Muscle of back (tissue), 11 donors: ENCODE measurements around the gene ARHGEF25. TPM values are rescaled to one million over a fixed set of nuclear protein-coding genes. Genes with fewer than 3 reads are reported as not detected.
A peak's percentile ranks its signal among the peaks of the same experiment; 100 is the strongest.
"Not testable (repeated sequence)": the region's sequence is repeated elsewhere in the genome, so short reads cannot be mapped to it uniquely, and the experiment has no call there.

Experiments
- DNase-seq, 3 donors: peaks; one replicate each; pipeline versions ENCODE4 v3.0.0 to v3.0.0-alpha.2; 2013
- polyA plus RNA-seq, 10 donors: library from polyadenylated mRNA; unstranded; fragments of 120-200 nt; gene quantifications; one replicate each; pipeline ENCODE4 v1.2.1, GENCODE V29; 2013; ENCODE audit not compliant: insufficient read length in 10 of 10

ARHGEF25 gene
- polyA plus RNA-seq, 10 donors: 30.5 to 47.9 (median 37.8) TPM

DNA sequence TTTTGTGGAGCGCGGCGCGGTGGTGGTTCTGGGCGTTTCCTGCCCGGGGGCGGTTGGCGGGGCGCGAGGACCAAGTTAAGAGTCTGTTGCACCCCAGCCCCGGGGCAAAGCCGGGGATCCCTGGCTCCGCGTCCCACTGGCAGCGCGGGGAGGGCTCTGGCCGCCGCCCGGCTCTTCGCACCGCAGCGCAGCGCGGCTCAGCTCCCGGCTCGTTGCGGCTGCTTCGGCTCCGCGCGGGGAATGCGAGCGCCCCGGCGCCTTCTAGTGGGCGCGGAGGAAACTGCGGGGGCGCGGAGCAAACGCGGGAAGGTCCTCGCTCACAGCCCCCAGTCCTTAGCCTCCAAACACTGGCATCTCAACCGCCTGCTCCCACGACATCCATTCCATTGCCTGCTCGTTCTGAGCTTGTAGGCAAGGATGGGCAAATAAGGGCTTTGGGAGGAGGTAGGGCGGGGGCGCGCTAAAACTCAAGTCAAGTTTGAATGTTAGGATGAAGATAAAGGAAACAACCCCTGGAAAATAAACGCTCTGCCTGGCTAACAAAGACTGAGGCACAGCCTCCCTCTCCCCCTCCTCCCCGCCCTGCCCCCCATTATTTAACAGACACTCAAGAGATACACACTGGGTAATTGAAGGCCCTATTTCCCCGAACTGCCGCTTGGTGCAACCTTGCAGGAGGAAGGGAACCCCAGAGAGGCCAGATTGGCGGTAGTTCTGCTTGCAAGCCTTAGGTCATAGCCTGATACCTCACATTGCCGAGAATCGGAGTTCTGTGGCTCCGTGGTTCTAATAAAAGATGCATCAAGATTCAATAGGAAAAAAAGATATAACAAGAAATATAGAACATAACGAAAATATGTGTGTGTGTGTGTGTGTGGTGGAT, 22.0 kb downstream of the ARHGEF25 start, which contains the start of gene B4GALNT1:
B4GALNT1 (minus strand) TSS at position 244 of the 883 bp plus-strand sequence. CDS start 1,069 bp downstream, outside the sequence.
- DNase-seq: peak in 2 of 3 donors; percentile 44 to 86

DNA sequence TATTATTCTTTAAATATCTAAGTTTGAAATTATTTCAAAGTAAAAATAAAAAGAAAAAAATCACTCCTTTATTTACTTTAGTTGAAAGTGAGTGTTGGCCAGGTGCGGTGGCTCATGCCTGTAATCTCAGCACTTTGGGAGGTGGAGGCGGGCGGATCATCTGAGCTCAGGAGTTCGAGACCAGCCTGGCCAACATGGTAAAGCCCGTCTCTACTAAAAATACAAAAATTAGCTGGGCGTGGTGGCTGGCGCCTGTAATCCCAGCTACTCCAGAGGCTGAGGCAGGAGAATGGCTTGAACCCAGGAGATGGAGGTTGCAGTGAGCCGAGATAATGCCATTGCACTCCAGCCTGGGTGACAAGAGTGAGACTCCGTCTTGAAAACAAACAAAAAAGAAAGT, 25.5 kb downstream of the ARHGEF25 start:
- not testable (repeated sequence) for DNase-seq

DNA sequence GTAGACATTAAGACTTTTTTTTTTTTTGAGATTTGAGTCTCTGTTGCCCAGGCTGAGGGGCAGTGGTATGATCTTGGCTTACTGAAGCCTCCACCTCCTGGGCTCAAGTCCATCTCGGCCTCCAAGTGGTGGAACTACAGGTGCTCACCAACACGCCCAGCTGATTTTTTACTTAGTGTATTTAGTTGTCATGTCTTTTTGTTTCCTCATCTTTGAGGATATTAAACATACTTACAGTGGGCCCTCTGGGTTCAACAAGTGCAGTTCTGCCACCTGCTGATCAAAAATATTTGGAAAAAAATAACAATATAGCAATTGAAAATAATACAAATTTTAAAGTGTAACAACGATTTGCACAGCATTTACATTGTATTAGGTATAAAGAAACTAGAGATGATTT, 26.1 kb downstream of the ARHGEF25 start:
- no peak for DNase-seq

DNA sequence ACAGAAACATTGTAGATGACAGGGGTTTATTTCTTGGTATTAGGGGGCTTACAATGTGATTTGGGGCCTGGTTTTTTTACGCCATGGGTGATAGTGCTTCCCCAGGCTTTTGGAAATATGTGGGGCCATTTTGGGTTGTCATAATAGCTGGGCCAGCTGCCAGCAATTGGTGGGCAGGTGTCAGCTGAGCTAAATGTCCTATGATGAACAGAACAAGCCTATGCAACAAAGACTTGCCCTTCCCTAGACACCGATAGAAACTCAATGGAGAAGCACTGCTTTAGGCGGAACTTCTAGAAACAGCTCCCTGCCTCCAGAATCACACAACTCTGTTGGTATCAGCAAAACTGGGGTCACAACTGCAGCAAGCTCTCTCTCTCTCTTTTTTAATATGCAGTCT, 26.9 kb downstream of the ARHGEF25 start:
- DNase-seq: no peak

DNA sequence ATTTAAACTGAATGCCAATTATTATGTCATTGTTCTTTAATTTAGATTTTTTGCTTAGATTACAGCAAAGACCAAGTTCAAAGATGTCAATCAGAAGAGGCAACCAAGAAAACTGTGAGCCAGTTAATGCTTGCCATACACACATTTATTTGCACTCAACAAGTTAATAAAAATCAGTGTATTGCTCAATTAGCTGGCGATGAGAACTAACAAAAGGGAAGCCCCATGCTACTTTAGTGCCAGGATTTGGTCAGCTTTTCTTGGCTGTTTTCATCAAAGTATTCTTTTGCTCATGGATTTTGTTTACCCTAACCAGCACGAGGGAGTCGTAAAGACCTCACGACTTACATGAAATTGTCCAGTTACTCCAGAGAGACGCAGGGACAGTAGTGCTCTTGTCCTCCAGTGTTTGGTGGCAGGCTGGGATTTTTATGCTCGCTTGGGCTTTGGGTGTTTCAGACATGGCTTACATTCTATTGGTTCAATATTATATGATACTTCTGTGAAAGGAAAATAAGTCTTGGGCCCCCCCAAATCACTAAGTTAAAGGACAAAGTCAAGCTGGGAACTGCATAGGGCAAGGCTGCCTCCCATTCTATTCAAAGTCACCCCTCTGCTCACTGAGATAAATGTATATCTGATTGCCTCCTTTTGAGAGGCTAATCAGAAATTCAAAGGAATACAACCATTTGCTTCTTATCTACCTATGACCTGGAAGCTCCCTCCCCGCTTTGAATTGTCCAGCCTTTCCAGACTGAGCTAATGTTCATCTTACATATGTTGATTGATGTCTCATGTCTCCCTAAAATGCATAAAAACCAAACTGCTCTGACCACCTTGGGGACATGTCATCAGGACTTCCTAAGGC, 29.2 kb downstream of the ARHGEF25 start:
- no peak for DNase-seq

DNA sequence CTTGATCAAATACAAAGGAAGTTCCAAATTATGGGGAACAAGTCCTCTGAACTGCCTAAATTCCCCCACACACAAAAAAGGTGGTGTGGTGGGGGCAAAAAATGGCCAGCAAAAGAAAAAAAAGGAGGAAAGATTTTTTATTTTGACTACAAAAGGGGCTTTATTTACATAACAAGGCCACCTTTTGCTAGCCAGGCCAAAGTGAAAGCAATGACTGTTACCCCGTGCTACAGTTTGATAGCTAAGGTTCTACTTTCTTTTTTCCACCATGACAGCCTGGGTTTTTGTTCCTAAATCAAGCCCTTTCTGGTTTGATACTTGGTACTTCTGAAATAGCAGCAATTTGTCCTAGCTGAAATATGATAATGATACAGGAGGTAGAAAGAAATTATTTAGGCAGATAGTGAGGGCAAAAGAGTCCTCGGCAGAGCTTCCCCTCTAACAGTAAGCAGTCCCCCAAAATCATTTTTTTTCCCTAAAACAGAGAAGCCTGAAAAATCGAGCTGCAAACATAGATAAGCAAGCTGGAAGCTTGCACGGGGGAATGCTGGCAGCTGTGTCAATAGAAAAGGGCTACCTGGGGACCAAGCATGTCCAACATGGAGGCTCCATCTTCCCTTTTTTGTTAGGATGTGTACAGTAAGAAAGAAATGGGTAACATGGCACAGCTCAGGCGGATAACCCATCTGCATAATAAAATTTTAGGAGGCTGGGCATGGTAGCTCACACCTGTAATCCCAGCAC, 30.6 kb downstream of the ARHGEF25 start:
- DNase-seq: no peak

DNA sequence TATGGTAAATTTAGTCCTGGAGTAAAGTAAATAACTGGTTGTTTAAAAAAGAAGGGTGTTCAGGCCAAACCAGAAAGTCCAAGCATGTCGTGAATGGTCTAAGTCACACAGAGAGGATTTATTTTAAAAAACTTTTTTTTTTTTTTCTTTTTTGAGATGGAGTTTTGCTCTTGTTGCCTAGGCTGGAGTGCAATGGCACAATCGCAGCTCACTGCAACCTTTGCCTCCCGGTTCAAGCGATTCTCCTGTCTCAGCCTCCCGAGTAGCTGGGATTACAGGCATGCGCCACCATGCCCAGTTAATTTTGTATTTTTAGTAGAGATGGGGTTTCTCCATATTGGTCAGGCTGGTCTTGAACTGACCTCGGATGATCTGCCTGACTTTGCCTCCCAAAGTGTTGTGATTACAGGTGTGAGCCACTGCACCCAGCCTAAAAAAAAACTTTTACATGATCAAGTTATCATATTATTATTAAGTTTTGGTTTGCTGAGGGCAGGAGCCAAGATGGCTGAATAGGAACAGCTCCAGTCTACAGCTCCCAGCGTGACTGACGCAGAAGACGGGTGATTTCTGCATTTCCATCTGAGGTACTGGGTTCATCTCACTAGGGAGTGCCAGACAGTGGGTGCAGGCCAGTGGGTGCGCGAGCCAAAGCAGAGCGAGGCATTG, 34.9 kb downstream of the ARHGEF25 start:
- not testable (repeated sequence) for DNase-seq

DNA sequence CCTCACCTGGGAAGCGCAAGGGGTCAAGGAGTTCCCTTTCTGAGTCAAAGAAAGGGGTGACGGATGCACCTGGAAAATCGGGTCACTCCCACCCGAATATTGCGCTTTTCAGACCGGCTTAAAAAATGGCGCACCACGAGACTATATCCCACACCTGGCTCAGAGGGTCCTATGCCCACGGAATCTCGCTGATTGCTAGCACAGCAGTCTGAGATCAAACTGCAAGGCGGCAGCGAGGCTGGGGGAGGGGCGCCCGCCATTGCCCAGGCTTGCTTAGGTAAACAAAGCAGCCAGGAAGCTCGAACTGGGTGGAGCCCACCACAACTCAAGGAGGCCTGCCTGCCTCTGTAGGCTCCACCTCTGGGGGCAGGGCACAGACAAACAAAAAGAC, 35.4 kb downstream of the ARHGEF25 start:
- DNase-seq: not testable (repeated sequence)

DNA sequence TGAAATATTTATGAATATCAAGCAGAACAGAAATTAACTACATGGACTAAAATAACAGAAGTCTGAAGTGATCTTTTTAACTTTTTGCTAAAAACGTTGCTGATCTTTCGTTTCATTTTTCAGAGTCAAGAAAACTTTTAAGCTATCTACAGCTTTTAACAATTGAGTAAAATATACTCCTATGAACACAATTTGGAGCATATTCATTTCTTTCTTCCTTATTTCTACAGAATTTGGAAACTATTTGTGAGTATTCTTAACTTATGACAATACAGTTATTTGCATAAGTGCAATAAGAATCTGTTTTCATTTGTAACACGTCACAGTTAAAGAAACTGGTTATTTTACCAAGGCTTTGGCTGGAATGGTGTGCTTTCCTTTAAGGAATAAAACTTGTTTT, 42.8 kb downstream of the ARHGEF25 start:
- DNase-seq: no peak

DNA sequence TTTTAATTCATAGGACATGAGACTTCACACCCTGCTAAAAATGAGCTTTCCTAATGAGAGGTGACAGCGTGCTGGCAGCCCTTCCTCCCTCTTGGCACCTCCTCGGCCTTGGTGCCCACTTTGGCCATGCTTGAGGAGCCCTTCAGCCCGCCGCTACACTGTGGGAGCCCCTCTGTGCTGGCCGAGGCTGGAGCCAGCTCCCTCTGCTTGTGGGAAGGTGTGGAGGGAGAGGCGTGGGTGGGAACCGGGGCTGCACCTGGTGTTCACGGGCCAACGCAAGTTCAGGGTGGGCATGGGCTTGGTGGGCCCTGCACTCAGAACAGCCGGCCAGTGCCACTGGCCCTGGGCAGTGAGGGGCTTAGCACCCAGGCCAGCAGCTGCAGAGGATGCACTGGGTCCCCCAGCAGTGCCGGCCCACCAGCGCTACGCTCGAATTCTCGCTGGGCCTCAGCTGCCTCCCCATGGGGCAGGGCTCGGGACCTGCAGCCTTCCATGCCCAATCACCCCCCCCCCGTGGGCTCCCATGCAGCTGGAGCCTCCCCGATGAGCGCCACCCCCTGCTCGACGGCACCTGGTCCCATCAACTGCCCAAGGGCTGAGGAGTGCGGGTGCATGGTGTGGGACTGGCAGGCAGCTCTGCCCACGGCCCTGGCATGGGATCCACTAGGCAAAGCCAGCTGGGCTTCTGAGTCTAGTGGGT, 44.5 kb downstream of the ARHGEF25 start:
- no peak for DNase-seq

DNA sequence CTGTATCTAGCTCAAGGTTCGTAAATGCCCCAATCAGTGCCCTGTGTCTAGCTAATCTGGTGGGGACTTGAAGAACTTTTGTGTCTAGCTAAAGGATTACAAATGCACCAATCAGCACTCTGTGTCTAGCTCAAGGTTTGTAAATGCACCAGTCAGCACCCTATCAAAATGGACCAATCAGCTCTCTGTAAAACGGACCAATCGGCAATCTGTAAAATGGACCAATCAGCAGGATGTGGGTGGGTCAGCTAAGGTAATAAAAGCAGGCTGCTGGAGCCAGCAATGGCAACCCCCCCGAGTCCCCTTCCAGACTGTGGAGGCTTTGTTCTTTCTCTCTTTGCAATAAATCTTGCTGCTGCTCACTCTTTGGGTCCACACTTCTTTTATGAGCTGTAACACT, 45.2 kb downstream of the ARHGEF25 start:
- DNase-seq: not testable (repeated sequence)

DNA sequence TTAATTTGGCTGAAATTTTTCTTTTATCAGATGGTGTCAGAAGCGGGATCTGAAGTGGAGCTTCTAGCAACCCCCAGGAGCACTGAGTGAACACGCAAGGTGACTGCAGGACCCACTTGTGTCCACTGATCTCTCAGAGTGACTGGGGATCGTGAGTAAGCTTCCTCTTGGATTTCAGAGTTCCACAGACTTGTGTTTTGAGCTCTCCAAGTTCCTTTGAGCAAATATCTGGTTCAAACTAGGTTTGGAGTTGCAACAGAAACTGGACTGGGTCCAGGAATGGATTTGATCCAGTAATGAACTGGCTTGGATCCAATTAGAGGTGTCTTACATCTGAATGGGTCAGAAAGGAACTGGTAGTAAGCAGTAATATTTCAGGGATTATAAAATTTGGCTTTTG, 46.5 kb downstream of the ARHGEF25 start:
- DNase-seq: no peak

DNA sequence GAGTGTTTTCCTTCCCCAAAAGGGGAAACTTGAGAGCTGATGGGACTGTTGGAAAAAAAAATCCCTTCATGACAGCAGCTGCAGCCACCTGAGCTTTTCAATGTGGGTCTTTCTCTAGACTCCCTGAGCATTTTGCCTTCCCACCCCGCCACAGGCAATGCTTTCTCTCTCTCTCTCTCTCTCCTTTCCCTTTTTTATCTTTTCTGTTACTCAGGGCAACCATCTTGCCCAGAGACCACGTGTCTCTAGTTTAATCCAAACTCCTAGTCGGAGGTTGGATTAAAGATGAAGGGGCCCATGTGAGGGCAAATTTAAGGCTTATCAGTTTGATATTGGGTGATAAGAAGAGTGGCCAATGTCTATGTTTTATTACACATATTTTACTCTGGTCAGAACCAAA, 47.7 kb downstream of the ARHGEF25 start:
- DNase-seq: no peak

DNA sequence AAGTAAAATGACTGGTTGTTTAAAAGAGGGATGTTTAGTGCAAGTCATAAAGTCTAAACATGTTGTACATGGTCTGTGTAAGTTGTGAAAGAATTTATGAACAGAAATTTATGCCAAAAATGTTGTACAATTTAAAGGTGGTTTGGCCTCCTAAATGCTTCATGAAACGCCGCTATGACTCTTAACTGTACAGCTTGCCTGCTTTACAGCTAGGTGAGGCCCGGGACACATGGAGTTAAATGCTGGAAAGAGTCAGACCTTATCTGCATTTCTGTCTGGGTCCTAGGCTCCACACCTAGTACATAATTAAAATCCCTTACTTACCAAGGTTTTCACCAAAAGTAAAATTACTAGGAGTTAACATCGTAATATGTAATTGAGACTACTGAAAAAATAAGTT, 50.1 kb downstream of the ARHGEF25 start:
- DNase-seq: no peak

DNA sequence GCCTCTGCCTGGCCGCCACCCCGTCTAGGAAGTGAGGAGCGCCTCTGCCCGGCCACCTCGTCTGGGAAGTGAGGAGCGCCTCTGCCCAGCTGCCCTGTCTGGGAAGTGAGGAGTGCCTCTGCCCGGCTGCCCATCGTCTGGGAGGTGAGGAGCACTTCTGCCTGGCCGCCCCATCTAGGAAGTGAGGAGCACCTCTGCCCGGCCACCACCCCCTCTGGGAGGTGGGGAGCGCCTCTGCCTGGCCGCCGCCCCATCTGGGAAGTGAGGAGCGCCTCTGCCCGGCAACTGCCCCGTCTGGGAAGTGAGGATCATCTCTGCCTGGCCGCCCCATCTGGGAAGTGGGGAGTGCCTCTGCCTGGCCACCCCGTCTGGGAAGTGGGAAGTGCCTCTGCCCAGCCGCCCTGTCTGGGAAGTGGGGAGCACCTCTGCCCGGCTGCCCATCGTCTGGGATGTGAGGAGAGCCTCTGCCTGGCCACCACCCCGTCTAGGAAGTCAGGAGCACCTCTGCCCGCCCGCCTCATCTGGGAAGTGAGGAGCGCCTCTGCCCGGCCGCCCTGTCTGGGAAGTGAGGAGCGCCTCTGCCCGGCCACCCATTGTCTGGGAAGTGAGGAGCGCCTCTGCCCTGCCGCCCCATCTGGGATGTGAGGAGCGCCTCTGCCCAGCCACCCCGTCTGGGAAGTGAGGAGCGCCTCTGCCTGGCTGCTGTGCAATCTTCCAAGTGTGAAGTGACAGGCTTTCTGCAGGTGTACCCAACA, 54.0 kb downstream of the ARHGEF25 start:
- not testable (repeated sequence) for DNase-seq
